Measurements from ENCODE around the gene KATNIP.

The KATNIP gene

DNA sequence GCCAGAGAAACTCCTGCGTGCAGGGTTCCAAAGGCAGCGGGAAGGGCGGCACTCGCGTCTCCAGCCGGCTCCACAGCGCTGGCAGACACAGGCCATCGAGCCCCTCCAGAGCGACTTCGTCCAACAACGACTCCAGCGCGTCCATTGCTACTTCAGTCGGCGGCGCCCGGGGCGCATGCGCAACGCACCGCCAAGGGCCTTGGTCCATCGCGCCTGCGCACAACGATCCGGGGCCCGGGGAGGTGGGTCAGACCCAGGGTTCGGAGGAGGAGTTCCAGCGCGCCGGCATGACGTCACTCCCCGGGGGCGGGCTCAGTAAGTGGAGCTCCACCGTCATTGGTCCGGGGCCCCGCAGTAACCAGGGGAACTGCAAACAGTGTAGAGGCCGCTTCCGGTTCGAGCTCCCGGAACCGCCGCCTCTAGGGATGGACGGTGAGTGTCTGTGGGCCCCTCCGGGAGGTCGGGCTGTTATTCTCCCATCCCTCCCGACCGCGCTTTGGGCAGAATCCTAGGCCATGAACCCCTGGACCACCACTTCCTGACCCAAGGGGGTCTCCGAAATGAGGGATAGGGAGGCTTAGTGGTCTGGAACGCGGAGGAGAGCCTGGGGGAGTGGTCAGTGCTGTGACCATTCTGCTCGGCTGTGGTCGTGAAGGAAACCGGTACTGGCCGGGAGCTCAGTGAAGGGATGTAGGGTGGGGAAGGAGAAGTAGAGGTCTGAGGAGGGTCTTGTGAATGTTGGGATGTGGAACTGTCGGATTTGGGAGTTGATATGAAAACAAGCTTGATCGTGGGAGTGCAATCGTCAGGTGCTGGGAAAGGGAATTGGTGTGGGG lies at the start of gene KATNIP, which contains the start of gene GTF3C1:
Gene KATNIP, plus strand, starts transcription at position 399 of the 836 bp plus-strand sequence. Its CDS starts 27 bp downstream, at position 426.
Gene GTF3C1, minus strand, starts transcription at position 168 of the 836 bp plus-strand sequence. Its CDS starts 23 bp downstream, at position 145.
- peak; percentile 97 for DNase-seq (ENCODE audit: low spot score)
- peak; percentile 81 for FAIRE-seq

DNA sequence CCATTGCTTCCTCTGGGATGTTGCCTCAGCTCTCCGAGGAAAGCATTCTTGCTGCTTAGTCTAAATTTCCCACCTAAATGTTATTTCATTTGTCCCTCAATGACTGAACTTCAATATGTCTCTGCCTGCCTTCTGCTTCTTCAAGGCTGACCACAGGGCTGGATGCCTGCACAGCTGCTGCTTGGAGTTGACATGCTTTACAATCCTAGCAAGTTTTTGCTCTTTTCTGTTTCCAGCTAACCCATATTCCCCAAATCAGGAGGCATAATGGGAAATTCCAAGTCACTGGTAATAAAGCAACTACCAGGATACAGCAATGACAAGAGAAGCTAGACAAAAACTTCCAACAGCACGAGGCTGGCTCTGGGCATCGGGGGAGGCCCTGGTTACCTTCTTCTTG lies 49.1 kb upstream of the KATNIP start:
- DNase-seq (ENCODE audit: low spot score) (no peak), FAIRE-seq (no peak)

DNA sequence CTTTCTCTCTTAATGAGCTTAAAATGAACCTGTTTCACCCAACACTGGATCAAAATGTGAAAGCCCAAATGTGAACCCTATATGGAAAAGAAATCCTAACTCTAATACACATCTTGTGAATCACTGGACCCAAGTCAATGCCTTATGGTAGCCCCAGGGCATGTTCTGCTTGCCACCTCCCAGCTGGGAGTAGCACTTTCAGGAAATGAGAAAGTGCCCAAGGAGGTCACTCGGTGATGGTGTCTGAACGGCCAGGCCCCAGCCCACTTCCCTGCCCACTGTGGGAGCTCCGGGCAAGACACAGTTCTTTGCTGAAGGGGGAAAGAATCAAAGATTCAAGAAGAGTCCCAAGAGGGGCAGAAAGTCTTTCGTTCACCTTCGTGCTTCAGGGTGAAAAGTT lies 46.3 kb upstream of the KATNIP start:
- FAIRE-seq (no peak), DNase-seq (ENCODE audit: low spot score) (no peak)

- FAIRE-seq (no peak), DNase-seq (ENCODE audit: low spot score) (no peak)
Measured at GRCh38 chr16:27505297-27506236, 44.4 kb upstream of the KATNIP start.

DNA sequence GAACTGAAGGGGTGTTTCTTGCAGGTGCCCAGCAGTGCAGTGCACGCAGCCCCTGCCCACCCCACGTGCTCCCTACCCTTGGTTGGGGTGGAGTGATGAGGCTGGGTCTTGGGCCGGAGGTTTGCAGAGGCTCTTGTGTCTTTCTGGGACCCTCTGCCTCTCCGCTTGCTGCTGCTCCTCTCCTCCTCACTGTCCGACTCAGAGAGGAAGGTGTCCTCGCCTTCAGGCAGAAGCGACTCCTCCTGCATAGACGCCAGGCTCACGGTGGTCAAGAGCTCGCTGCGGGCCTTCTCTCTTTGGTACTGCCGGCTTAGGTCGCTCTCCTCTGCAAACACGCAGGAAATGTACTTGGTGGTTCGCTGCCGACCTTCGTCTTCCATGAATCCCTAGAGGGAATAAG lies 43.2 kb upstream of the KATNIP start:
- FAIRE-seq (no peak), DNase-seq (ENCODE audit: low spot score) (no peak)

DNA sequence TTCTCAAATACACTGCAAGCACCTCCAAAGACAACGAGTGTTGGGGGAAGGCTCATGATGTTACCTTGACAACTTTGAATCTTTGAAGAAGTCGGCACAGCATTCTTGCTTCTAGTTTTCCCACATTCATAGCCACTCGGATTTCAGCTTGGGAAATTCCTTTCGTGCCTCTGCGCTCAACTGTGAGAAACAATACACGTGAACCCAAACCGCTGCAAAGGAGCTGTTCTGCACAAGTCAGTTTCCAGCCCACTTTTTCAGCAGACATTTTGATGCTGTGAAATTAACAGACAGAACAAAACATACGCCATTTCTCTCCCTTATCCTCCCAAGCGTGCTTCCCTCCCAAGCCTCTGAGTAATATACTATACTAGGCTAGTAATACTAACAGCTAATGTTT lies 41.5 kb upstream of the KATNIP start:
- FAIRE-seq (no peak), DNase-seq (ENCODE audit: low spot score) (no peak)

DNA sequence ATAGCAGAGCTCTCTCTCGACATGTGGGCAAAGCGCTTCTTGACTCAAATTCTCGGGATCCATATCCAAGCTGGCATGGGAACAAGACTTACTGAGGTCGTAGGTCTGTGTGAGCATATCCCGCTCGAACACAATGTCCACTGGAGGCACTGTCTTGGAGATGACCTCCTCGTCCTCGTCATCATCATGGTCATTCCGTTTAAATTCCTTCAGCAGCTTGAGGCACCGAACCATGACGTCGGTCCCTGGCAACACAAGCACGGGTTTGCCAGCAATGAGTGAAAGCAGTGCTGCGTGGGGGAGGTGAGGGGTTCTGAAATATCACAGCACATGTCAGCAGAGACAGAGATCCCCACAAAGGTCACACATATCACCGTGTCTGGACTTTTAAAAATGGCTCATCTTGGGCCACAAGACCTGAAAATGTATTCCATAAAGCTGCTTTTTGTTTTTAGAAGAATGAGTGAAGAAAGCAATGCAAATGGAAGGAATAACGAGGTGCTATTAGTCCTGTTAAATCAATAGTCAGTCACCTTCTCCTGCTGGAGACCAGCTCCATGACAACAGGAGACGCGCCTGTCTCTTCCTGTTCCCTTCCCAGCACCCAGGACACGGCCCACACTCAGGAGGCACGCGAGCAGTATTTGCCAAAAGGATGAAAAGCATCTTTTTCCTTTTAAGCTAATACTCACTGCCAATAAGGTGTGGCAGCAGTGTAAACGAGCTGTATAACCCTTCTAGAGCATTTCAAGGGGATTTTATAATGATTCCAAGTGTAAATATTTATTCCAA lies 38.1 kb upstream of the KATNIP start:
- FAIRE-seq (peak; percentile 80), DNase-seq (ENCODE audit: low spot score) (peak; percentile 89)

DNA sequence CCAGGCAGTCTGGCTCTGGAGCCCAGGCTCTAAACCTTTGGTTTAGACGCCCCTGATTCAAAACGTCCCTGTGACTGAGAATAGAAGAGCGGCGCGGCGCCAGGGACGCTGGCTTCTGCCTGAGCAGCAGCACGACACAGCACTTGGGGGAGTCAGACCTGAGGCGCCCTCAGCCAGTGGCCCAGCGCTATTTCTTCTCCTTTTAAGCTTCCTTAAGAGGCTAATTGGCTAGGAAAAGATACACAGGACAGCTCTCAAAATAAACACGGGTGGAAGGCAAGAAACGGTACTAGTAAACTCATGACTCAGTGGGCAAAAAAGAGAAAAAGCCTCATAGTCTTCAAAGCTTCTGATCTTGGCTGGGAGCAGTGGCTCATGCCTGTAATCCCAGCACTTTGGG lies 35.1 kb upstream of the KATNIP start:
- FAIRE-seq (no peak), DNase-seq (ENCODE audit: low spot score) (no peak)

GRCh38 chr16:27515874-27516353 lies 34.0 kb upstream of the KATNIP start:
- no peak for FAIRE-seq
- DNase-seq (ENCODE audit: low spot score), result no peak

DNA sequence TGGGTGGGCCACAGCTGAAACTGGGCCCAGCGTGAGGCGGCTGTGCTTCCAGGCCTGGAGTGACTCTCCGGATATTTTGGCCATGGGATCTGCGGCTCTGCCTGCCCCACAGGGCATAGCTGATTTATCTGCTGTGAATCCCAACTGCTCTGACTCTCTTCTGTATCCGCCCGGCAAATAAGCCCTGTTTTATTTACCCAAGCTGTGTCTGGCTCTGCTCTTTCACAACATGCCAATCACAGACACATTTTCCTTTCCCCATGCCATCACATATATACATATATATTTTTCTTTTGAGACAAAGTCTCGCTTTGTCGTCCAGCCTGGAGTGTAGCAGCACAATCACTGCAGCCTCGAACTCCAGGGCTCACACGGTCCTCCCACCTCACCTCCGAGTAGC lies 33.6 kb upstream of the KATNIP start:
- no peak for DNase-seq (ENCODE audit: low spot score)
- FAIRE-seq, result no peak

DNA sequence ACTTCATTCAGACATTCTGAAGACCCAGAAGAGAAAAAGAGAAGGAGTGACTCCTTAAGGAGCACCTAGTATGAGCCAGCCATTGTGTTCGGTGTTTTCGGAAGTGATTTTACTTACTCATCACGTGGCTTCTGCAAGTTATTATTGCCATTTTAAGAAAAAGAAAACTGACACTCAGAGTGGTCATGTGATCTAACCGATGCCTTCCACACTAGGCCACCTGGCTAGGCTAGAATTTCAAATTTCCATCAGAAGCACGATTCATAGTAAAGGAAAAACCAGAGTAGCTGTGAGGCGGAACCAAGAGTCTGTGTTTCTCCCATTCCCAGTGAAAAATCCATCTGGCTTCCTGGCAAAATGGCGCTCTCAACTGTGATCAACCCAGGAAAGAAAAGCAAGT lies 32.3 kb upstream of the KATNIP start:
- DNase-seq (ENCODE audit: low spot score), result no peak
- no peak for FAIRE-seq

DNA sequence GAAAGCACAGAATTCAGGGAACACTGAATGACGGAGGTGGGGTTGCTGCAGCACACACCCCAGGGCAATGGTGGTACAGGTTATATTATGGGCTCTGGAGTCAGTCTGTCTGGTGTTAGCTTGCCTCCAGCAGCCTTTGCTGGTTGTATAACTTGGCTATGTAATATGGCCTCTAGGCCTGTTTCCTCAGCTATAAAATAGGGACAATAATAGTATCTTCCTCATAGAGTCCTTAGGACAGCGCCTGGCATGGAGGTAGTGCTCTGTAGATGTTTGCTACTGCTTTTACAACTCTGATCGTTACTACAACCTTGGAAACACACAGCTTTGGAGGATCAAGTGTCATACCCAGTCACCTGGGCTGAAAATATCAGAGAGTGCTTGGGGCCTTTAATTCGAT lies 31.7 kb upstream of the KATNIP start:
- no peak for DNase-seq (ENCODE audit: low spot score)
- FAIRE-seq, result no peak

GRCh38 chr16:27520982-27521673 lies 28.8 kb upstream of the KATNIP start:
- FAIRE-seq, result no peak
- no peak for DNase-seq (ENCODE audit: low spot score)

- no peak for DNase-seq (ENCODE audit: low spot score)
- FAIRE-seq, result no peak
Measured at GRCh38 chr16:27522173-27522707, 27.7 kb upstream of the KATNIP start.

GRCh38 chr16:27526180-27526579 lies 23.8 kb upstream of the KATNIP start:
- FAIRE-seq, result no peak
- DNase-seq (ENCODE audit: low spot score), result no peak

GRCh38 chr16:27528294-27528693 lies 21.6 kb upstream of the KATNIP start:
- no peak for DNase-seq (ENCODE audit: low spot score)
- no peak for FAIRE-seq

- DNase-seq (ENCODE audit: low spot score) (peak; percentile 87), FAIRE-seq (peak; percentile 91)
Measured at GRCh38 chr16:27529962-27530361, 20.0 kb upstream of the KATNIP start.

DNA sequence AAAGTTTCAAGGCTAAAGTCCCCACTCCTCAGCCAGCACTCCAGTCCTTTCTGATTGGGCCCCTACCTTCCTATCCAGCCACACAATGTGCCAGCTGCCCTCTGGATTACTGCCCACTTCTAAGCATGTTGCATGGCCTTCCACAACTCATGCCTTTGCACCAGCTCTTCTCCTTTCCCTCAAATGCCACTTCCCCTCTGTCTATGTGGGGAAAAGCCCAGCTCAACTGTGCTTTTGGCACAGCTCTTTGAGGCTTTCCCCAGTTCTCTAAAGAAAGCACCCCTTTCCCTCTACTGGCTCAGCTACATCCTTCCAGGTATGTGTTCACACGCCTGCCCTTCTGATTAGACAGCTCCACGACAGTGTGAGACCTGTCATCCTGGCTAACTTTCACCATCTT lies 18.8 kb upstream of the KATNIP start:
- FAIRE-seq, result no peak
- DNase-seq (ENCODE audit: low spot score), result no peak

- DNase-seq (ENCODE audit: low spot score), result no peak
- FAIRE-seq, result no peak
Measured at GRCh38 chr16:27531826-27532800, 17.8 kb upstream of the KATNIP start.
